GM18505 (cell line): ENCODE data around the gene GPR61.
A peak's percentile ranks its signal among the peaks of the same experiment; 100 is the strongest.

ENCODE experiments used
- ATAC-seq: cut with Tn5 transposase; IDR thresholded peaks from one replicate; pipeline ENCODE4 v1.9.1; 2021; ENCODE audit not compliant: unreplicated experiment
- POLR2A ChIP-seq: IDR thresholded peaks from 4 replicates; pipeline ENCODE4 v1.6.1; 2011; ENCODE audit warnings: borderline replicate concordance; ENCODE audit not compliant: insufficient read depth, insufficient read length; ENCODE audit errors: extremely low read depth

Gene GPR61

DNA sequence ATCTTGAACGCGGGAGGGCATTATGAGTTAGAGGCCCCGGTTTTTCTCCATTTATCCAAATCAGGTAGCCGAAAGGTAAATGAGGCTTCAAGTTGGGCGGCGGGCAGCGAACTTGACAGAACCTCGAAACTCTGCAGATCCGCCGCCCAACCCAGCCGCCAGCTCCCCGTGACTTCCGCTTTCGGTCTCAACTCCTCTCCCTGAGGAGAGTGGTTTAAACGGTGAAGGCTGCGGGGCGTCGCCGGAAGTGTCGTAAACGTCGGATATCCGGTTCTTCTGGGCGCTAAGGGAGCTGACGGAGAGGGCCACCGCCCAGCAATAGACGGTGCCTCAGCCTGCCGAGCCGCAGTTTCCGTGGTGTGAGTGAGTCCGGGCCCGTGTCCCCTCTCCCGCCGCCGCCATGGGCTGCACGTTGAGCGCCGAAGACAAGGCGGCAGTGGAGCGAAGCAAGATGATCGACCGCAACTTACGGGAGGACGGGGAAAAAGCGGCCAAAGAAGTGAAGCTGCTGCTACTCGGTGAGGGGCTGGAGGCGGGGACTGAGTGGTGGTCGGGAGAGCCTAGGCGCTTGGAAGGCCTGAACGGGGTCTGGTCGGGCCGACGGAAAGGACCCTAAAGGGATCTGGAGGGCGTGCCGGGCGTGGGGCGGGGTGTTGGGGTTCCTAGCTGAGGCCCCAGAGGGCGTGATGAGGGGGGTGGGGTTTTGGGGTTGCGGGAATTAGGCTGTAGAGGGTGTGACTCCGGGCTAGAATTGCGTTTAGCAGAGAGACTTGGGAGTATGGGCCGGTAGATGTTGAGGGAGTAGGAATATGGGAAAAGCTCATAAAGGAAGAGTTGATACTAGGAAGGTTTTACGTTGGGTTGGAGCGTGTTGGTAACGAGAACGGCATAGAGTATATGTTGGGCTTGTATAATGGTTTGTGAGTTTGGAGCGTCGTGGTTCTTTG is 8.9 kb downstream of the GPR61 start, which contains the start of gene GNAI3:
GNAI3 (plus strand) TSS at position 295 of the 947 bp plus-strand sequence; CDS start at position 401, 106 bp downstream.
- TF ChIP-seq POLR2A = peak; percentile 93

DNA sequence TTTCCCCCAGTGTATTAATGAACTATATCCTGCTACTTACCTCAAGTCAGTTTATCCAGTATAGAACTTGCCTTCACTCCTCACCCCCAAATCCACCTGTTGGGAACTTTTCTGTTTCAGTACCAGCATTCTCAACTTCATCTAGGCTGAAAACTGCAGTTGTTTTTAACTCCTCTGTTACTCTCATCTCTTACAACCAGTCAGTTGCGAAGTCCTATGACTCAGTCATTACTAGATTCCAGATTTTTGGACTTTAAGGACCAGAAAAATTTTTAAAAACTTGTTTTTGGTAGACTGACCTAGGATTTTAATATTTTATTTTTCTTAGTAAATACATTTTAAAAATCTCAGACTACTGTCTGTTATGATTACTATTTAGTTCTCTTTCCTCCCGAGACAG is 16.9 kb downstream of the GPR61 start:
- ATAC-seq = no peak
- no peak for TF ChIP-seq POLR2A

More for the DNA sequence above, 8.9 kb downstream of the GPR61 start, which contains the start of gene GNAI3:
- ATAC-seq = peak; percentile 82

DNA sequence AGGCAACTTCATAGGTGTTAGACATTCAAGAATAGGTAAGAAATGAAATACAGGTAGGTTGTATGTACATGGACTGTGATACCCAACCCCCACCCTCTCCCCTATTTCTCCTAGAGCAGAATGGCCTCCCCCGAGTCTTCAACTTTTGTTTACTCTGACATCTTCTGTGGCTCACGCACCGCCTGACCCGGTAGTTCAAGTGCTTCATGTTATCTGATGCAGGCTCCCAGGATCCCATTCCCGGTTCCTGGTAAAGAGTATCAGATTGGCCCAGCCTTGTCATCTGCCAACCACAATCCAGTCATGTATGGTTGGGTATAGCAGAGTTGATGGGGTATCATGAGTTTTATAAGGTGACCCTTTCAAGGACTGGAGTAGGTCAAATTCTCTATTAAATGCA is 17.8 kb downstream of the GPR61 start:
- no peak for ATAC-seq
- TF ChIP-seq POLR2A = no peak

DNA sequence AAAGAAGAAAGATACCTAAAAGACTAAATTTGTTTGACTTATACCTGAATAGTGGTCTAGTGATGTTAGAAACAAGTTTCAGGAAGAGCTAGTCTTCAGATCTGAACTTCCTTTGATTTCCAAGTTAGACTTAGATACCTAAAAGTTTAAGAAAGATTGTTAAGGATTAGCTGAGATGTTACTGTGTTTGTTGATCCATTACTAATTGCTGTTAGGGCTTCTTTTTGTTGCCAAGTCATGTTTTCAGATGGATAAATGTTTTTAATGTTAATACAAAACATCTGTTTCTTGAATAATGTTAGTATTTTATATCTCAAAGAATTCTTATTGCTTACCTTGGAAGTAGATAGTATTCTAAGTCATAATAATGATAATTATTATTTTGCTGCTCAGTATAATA is 20.3 kb downstream of the GPR61 start:
- ATAC-seq = no peak

GRCh38 chr1:109564194-109564878 is 24.7 kb downstream of the GPR61 start:
- no peak for TF ChIP-seq POLR2A
- no peak for ATAC-seq

More for the DNA sequence above, 20.3 kb downstream of the GPR61 start:
- TF ChIP-seq POLR2A = no peak

- no peak for TF ChIP-seq POLR2A
- no peak for ATAC-seq
Measured at GRCh38 chr1:109565241-109565640, 25.6 kb downstream of the GPR61 start.

DNA sequence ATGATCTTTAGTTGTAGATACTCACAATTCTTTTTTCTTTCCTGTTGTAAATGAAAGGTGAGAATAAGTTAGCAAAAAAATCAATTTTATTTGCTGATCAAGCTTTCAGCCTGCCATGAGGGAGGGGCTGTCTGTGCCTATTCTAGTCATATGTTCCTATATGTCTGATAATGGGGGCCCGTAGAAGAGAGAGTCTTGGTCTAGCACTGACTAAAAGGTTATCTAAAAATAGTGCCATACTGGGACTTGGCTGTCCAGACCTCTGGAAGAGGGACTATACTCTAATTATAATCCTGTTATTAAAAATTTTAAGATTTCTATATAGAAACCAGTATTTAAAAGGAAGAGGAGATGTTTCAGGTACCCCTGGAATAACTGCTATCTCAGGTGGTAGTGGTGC is 27.3 kb downstream of the GPR61 start:
- no peak for TF ChIP-seq POLR2A
- ATAC-seq = no peak

- TF ChIP-seq POLR2A = no peak
- ATAC-seq = no peak
Measured at GRCh38 chr1:109567877-109568672, 28.4 kb downstream of the GPR61 start.

- ATAC-seq = no peak
- no peak for TF ChIP-seq POLR2A
Measured at GRCh38 chr1:109569323-109569722, 29.7 kb downstream of the GPR61 start.

- no peak for ATAC-seq
- no peak for TF ChIP-seq POLR2A
Measured at GRCh38 chr1:109570414-109570813, 30.7 kb downstream of the GPR61 start.

DNA sequence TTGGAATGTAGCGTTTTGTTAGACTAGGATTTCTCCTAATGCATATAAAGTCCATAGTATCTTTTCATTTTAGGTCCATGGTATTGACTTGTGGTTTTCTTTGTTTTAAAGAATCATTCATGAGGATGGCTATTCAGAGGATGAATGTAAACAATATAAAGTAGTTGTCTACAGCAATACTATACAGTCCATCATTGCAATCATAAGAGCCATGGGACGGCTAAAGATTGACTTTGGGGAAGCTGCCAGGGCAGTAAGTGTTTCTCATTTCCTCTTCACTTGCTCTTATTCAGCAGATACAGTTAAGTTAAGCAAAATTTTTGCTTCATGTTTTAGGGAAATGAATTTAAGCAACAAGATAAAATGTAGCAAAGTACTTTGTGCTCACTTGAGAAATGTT is 34.1 kb downstream of the GPR61 start:
- no peak for ATAC-seq
- TF ChIP-seq POLR2A = no peak

- no peak for TF ChIP-seq POLR2A
- ATAC-seq = no peak
Measured at GRCh38 chr1:109578947-109579443, 39.3 kb downstream of the GPR61 start.

DNA sequence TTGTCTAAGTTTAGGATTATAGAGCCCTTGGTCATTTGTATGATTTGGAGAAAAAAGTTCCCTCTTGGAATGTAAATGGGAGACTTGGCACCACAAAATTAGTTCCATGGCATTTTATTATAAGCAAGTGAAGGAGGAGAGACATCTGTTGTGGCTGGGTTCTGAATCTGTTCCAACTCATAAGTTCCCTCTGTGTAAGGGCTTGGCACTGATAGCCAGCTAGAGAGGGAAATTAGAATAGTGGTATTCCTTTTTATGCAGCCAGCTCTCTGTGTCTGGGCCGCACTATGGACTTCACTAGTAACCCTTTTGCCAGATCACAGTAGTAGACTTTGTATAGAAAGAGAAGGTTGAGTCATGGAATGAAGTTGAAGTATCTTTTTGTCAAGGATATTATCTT is 39.8 kb downstream of the GPR61 start:
- ATAC-seq = no peak
- no peak for TF ChIP-seq POLR2A
